ENCODE data around the gene SH2D3A. TPM values are rescaled to one million over a fixed set of nuclear protein-coding genes. Genes with fewer than 3 reads are reported as not detected.

Gene SH2D3A
- total and polyA plus RNA-seq, 2 donors = 5.5 to 11.4 TPM

GRCh38 chr19:6721138-6721474, 46.1 kb downstream of the SH2D3A start:
- no peak overlapping the region for H3K4me3 ChIP-seq (ENCODE audit: low read depth, low read length)
- no peaks in the 10 kb centered on the region for H3K4me1 ChIP-seq (ENCODE audit: insufficient read depth)
- DNase-seq (ENCODE audit: extremely low spot score) = no peak
- H3K27ac ChIP-seq (ENCODE audit: low read depth) = no peak overlapping the region
- H3K36me3 ChIP-seq (ENCODE audit: insufficient read depth) = no peaks in the 10 kb centered on the region

GRCh38 chr19:6720369-6721137, 46.7 kb downstream of the SH2D3A start, which contains the start of gene C3:
C3 (minus strand) TSS chr19:6720650; CDS start chr19:6720589, 61 bp downstream.
- no peaks in the 10 kb centered on the region for H3K36me3 ChIP-seq (ENCODE audit: insufficient read depth)
- no peak for DNase-seq (ENCODE audit: extremely low spot score)
- no peaks in the 10 kb centered on the region for H3K4me1 ChIP-seq (ENCODE audit: insufficient read depth)
- no peak within 1 kb of the TSS for H3K27ac ChIP-seq (ENCODE audit: low read depth)
- 46% methylated on average over 4 of the region's 4 CpGs for WGBS
- H3K4me3 ChIP-seq (ENCODE audit: low read depth, low read length) = no peak within 1 kb of the TSS

GRCh38 chr19:6719992-6720368, 47.3 kb downstream of the SH2D3A start:
- Histone ChIP-seq H3K36me3 (ENCODE audit: insufficient read depth) (no peaks in the 10 kb centered on the region), H3K4me1 (ENCODE audit: insufficient read depth) (no peaks in the 10 kb centered on the region), H3K27ac (ENCODE audit: low read depth) (no peak overlapping the region), H3K4me3 (ENCODE audit: low read depth, low read length) (no peak overlapping the region)
- DNase-seq (ENCODE audit: extremely low spot score) = no peak
- 85% methylated on average over 3 of the region's 3 CpGs for whole genome bisulfite sequencing

DNA sequence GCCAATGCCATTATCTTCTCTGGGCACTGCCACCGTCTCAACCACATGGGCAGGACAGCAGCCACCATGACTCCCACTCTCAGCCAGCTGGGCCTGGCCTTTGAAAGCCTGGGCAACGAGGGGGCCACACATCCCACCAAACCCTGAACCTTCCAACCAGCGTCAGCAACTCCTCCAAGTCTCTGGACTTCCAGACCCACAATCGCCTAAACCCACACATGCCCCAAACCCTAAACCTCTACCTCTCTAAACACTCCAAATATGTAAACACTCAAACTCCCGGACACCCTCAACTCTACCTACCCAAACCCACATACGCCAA, 47.7 kb downstream of the SH2D3A start:
- 69% methylated on average over 6 of the region's 6 CpGs for WGBS
- no peaks in the 10 kb centered on the region for H3K4me1 ChIP-seq (ENCODE audit: insufficient read depth)
- H3K27ac ChIP-seq (ENCODE audit: low read depth) = no peak overlapping the region
- no peak overlapping the region for H3K4me3 ChIP-seq (ENCODE audit: low read depth, low read length)
- no peaks in the 10 kb centered on the region for H3K36me3 ChIP-seq (ENCODE audit: insufficient read depth)
- DNase-seq (ENCODE audit: extremely low spot score) = no peak

DNA sequence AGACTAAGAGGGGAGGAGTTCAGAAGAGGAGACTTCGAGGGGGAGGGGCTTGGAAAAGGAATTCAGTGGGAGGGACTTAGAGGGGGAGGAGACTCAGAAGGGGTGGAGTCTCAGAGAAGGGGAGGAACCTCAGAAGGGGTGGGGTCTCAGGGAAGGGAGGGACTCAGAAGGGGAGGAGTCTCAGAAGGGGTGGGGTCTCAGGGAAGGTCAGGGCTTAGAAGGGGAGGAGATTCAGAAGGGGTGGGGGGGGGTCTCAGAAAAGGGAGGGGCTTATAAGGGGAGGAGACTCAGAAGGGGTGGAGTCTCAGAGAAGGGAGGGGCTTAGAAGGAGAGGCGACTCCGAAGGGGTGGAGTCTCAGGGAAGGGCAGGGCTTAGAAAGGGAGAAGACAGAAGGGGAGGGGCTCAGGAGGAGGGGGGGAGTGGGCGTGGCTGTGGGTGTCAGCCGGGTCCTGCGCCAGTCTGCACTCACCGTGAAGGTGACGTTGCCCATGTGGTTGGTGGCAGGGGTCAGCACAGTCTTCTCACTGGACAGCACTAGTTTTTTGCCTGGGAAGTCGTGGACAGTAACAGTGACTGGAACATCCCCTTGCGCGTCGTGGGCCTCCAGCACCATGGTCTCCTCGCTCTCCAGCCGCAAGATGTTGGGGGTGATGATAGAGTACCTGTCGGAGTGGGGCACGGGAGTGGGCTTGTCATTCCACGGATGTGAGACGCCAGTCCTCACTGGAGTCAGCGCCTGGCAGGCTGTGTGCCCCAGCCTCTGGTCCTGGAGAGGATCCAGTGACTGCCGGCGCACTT, 48.3 kb downstream of the SH2D3A start:
- DNase-seq (ENCODE audit: extremely low spot score) = no peak
- 78% methylated on average over 21 of the region's 21 CpGs for WGBS
- Histone ChIP-seq H3K4me3 (ENCODE audit: low read depth, low read length) (no peak overlapping the region), H3K27ac (ENCODE audit: low read depth) (no peak overlapping the region), H3K4me1 (ENCODE audit: insufficient read depth) (no peaks in the 10 kb centered on the region), H3K36me3 (ENCODE audit: insufficient read depth) (no peaks in the 10 kb centered on the region)

GRCh38 chr19:6718111-6718740, 49.0 kb downstream of the SH2D3A start:
- Histone ChIP-seq H3K27ac (ENCODE audit: low read depth) (no peak overlapping the region), H3K4me3 (ENCODE audit: low read depth, low read length) (no peak overlapping the region), H3K4me1 (ENCODE audit: insufficient read depth) (no peaks in the 10 kb centered on the region), H3K36me3 (ENCODE audit: insufficient read depth) (no peaks in the 10 kb centered on the region)
- DNase-seq (ENCODE audit: extremely low spot score) = no peak
- 70% methylated on average over 23 of the region's 23 CpGs for WGBS

- 80% methylated on average over 4 of the region's 4 CpGs for WGBS
- H3K27ac ChIP-seq (ENCODE audit: low read depth) = no peak overlapping the region
- no peak for DNase-seq (ENCODE audit: extremely low spot score)
- H3K36me3 ChIP-seq (ENCODE audit: insufficient read depth) = no peaks in the 10 kb centered on the region
- H3K4me1 ChIP-seq (ENCODE audit: insufficient read depth) = no peaks in the 10 kb centered on the region
- H3K4me3 ChIP-seq (ENCODE audit: low read depth, low read length) = no peak overlapping the region
These were observed 49.7 kb downstream of the SH2D3A start for GRCh38 chr19:6717441-6717971.

- 70% methylated on average over 10 of the region's 10 CpGs for WGBS
These were observed 50.2 kb downstream of the SH2D3A start for GRCh38 chr19:6717036-6717435.

DNA sequence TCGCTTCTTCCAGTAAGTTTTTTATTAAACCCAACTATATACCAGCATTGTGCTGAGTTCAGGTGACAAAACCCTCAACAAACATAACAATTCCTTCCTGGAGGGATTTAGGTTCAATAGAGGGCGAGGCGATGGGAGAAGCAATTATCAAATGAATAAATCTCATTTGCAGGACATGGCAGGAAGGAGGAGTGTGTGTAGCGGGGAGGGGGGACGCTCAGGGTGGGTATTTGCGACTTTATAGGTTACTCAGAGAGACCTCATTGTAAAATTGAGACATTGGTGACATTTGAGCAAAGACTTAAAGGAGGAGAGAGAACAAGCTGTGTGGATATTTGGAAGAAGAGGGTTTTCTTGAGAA, 50.6 kb downstream of the SH2D3A start:
- no peak overlapping the region for H3K4me3 ChIP-seq (ENCODE audit: low read depth, low read length)
- no peak overlapping the region for H3K27ac ChIP-seq (ENCODE audit: low read depth)
- 46% methylated on average over 6 of the region's 6 CpGs for WGBS
- H3K36me3 ChIP-seq (ENCODE audit: insufficient read depth) = no peaks in the 10 kb centered on the region
- H3K4me1 ChIP-seq (ENCODE audit: insufficient read depth) = no peaks in the 10 kb centered on the region
- DNase-seq (ENCODE audit: extremely low spot score) = no peak

More at GRCh38 chr19:6717036-6717435, 50.2 kb downstream of the SH2D3A start:
- Histone ChIP-seq H3K27ac (ENCODE audit: low read depth) (no peak overlapping the region), H3K36me3 (ENCODE audit: insufficient read depth) (no peaks in the 10 kb centered on the region), H3K4me1 (ENCODE audit: insufficient read depth) (no peaks in the 10 kb centered on the region), H3K4me3 (ENCODE audit: low read depth, low read length) (no peak overlapping the region)
- no peak for DNase-seq (ENCODE audit: extremely low spot score)

DNA sequence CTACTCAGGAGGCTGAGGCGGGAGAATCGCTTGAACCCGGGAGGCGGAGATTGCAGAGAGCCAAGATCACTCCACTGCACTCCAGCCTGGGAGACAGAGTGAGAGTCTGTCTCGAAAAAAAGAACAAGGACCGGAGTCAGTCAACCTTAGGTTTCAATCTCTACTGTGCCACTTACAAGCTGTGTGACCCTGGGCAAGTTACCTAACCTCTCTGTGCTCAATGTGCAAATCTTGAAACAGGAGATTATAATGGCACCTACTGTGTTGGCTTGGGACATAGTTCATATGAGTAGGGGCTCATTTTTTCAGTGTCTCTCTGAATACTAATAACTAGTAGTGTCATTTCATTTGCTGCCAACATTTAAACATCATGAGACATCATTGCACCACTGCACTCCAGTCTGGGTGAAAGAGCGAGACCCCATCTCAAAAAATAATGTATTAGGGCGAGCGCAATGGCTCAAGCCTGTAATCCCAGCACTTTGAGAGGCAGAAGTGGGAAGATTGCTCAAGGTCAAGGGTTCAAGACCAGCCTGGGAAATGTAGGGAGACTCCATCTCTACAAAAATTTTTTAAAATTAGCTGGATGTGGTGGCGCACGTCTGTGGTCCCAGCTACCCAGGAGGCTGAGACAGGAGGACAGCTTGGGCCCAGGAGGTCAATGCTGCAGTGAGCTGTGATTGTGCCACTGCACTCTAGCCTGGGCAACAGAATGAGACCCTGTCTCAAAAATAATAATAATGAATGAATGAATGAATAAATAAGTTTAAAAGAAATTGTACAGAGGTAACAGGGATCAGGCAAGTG, 52.3 kb downstream of the SH2D3A start:
- Histone ChIP-seq H3K27ac (ENCODE audit: low read depth) (no peak overlapping the region), H3K4me1 (ENCODE audit: insufficient read depth) (no peaks in the 10 kb centered on the region), H3K4me3 (ENCODE audit: low read depth, low read length) (no peak overlapping the region), H3K36me3 (ENCODE audit: insufficient read depth) (no peaks in the 10 kb centered on the region)
- WGBS = 87% methylated on average over 11 of the region's 11 CpGs
- DNase-seq (ENCODE audit: extremely low spot score) = no peak

DNA sequence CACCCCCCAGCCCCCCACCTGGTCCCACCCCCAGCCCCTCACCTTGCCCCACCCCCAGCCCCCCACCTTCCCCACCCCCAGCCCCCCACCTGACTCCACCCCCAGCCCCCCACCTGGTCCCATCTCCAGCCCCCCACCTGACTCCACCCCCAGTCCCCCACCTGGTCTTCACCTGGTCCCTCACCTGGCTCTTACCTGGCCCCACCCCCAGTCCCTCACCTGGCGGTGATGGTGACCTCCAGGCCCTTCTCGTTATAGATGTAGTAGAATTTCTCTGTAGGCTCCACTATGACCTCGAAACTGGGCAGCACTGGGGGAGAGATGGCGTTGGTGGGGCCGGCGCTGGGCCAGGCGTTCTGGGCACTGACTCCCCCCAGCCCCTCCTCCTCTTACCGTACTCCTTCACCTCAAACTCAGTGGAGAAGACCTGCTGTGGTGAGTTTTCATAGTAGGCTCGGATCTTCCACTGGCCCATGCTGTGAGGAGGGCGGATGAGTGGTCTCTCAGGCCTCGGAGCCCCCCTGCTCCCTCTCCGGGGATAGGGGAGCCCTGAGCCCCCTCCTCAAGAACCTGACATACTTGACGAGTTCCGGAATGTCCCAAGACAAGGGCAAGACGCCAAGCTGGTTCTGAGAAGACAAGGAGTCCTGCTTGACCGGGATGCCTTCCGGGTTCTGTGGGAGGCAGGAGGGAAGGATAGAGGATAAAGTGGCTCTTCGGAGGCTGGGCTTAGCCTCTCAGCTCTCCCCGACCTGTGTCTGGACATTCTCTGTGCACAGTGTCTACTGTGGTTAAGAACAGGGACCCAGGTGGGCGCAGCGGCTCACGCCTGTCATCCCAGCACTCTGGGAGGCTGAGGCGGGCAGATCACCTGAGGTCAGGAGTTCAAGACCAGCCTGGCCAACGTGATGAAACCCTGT, 53.2 kb downstream of the SH2D3A start:
- DNase-seq (ENCODE audit: extremely low spot score) = no peak
- H3K4me1 ChIP-seq (ENCODE audit: insufficient read depth) = no peaks in the 10 kb centered on the region
- no peak overlapping the region for H3K4me3 ChIP-seq (ENCODE audit: low read depth, low read length)
- H3K27ac ChIP-seq (ENCODE audit: low read depth) = no peak overlapping the region
- no peaks in the 10 kb centered on the region for H3K36me3 ChIP-seq (ENCODE audit: insufficient read depth)
- 67% methylated on average over 24 of the region's 24 CpGs for WGBS

DNA sequence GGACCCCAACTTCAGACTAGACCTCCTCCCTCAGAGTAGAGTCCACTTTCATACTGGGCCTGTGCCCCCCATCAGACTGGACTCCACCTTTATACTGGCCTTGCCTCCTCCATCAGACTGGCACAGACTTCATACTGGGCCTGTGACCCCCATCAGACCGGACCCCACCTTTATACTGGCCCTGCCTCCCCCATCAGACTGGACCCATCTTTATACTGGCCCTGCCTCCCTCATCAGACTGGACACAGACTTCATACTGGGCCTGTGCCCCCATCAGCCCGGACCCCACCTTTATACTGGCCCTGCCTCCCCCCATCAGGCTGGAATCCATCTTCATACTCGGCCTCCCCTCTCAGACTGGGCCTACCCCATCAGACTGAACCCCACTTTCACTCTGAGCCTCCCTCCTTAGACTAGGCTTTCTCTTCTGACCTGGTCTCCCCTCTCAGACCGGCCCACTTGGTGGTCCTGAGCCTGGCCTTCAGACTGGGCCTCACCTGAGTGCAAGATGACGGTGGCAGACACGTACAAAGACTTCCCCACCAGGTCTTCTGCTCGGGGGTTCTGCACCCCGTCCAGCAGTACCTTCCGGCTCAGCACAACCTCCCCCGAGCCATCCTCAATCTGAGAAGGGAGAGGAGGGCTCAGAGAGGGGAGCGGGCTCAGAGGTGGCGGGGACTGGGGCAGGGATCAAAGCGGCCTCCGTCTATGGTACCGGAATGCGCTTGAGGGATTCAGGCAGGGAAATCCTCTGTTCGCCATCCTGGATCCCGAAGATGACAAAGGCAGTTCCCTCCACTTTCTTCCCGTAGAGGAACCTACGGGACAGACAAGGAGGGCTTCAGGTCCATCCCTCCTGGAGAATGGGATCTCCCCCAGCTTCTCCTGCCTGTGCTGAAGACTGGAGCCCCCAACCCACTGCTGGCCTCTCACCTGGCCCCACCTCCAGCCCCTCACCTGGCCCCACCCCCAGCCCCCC, 54.3 kb downstream of the SH2D3A start:
- no peak for DNase-seq (ENCODE audit: extremely low spot score)
- 90% methylated on average over 20 of the region's 20 CpGs for WGBS
- no peak overlapping the region for H3K27ac ChIP-seq (ENCODE audit: low read depth)
- H3K4me3 ChIP-seq (ENCODE audit: low read depth, low read length) = no peak overlapping the region
- no peaks in the 10 kb centered on the region for H3K36me3 ChIP-seq (ENCODE audit: insufficient read depth)
- no peaks in the 10 kb centered on the region for H3K4me1 ChIP-seq (ENCODE audit: insufficient read depth)
